C4-2B (cell line): ENCODE data around the gene DDRGK1.

Source experiments
- ZFX ChIP-seq: fragments of 450-650 bp; IDR thresholded peaks from 2 replicates; pipeline ENCODE4 v1.6.1; 2017
- TF ChIP-seq, protein P1 (sequence below): fragments of 450-650 bp; conservative IDR thresholded peaks from 2 replicates; pipeline ENCODE4 v1.5.1; 2017; ENCODE audit warnings: mild to moderate bottlenecking

DNA sequence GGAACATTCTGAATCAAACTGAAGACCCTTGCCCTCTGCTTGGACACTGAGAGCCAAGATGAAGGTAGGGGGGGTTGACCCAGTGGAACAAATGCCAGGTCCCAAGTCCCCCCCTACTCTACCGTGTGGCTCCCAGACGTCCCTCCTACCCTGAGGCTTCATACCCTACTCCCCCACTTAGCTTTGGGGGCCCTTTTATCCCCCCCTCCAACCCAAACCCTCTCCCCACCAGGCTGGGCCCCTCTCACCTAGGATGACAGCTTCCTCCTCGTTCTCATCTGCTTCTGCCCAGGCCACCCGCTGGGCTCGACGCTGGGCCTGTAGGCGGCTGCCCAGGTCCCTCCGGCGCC, 1.5 kb downstream of the DDRGK1 start:
- TF ChIP-seq, protein P1, sequence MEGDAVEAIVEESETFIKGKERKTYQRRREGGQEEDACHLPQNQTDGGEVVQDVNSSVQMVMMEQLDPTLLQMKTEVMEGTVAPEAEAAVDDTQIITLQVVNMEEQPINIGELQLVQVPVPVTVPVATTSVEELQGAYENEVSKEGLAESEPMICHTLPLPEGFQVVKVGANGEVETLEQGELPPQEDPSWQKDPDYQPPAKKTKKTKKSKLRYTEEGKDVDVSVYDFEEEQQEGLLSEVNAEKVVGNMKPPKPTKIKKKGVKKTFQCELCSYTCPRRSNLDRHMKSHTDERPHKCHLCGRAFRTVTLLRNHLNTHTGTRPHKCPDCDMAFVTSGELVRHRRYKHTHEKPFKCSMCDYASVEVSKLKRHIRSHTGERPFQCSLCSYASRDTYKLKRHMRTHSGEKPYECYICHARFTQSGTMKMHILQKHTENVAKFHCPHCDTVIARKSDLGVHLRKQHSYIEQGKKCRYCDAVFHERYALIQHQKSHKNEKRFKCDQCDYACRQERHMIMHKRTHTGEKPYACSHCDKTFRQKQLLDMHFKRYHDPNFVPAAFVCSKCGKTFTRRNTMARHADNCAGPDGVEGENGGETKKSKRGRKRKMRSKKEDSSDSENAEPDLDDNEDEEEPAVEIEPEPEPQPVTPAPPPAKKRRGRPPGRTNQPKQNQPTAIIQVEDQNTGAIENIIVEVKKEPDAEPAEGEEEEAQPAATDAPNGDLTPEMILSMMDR: no peak
- TF ChIP-seq ZFX: no peak
